MCF 10A (cell line): ENCODE results near the gene TIAM2. TPM values are rescaled to one million over a fixed set of nuclear protein-coding genes. Genes with fewer than 3 reads are reported as not detected.

Experiments used
- BruUV-seq: library from RNA; stranded (reverse); fragments of 400-500 nt; replicated peaks from 2 replicates; lab custom pipeline; 2021; lab: Mats Ljungman, UMichigan
- CTCF ChIA-PET: fragments of 300-600 bp; sonication (Branson Sonifier 250); formaldehyde crosslinking; extraction: SDS; loops from one replicate; lab custom pipeline; 2021; ENCODE audit warnings: antibody characterized with exemption, inconsistent platforms; lab: Yijun Ruan, JAX
- POLR2A ChIA-PET: fragments of 300-600, 350-650 bp; sonication (Branson Sonifier 250); formaldehyde crosslinking; extraction: SDS; loops from one replicate; lab custom pipeline; 2020; ENCODE audit warnings: antibody characterized with exemption, inconsistent platforms; lab: Yijun Ruan, JAX
- DNase-seq: peaks from one replicate; pipeline ENCODE4 v3.0.0-alpha.2; 2018; ENCODE audit not compliant: unreplicated experiment
- H3K27ac Mint-ChIP-seq: one replicate; pipeline ENCODE4 v1.8.0; 2022; ENCODE audit warnings: mild to moderate bottlenecking, low read depth, mixed read lengths; ENCODE audit not compliant: unreplicated experiment
- H3K27me3 Mint-ChIP-seq: one replicate; pipeline ENCODE4 v1.8.0; 2022; ENCODE audit warnings: mixed read lengths; ENCODE audit not compliant: insufficient read depth, unreplicated experiment
- H3K36me3 Mint-ChIP-seq: one replicate; pipeline ENCODE4 v1.8.0; 2022; ENCODE audit warnings: mild to moderate bottlenecking, moderate library complexity, mixed read lengths; ENCODE audit not compliant: insufficient read depth, unreplicated experiment
- H3K4me1 Mint-ChIP-seq: one replicate; pipeline ENCODE4 v1.8.0; 2022; ENCODE audit warnings: mixed read lengths; ENCODE audit not compliant: insufficient read depth, unreplicated experiment
- H3K4me3 Mint-ChIP-seq: one replicate; pipeline ENCODE4 v1.8.0; 2022; ENCODE audit warnings: mild to moderate bottlenecking, moderate library complexity, mixed read lengths; ENCODE audit not compliant: unreplicated experiment
- H3K9me3 Mint-ChIP-seq: one replicate; pipeline ENCODE4 v1.8.0; 2022; ENCODE audit warnings: mixed read lengths; ENCODE audit not compliant: unreplicated experiment
- CTCF ChIP-seq: fragments of 200-600 bp; IDR thresholded peaks from one replicate; pipeline ENCODE4 v1.8.0; 2022; ENCODE audit warnings: antibody characterized with exemption, mild to moderate bottlenecking; ENCODE audit not compliant: unreplicated experiment
- intact Hi-C: fragments of 100-400 bp; cut with micrococcal nuclease; formaldehyde crosslinking; loops from 2 replicates; pipeline ENCODE4 v1.14.1; 2022
- total RNA-seq: library from RNA; stranded (reverse); gene quantifications from 2 replicates; pipeline ENCODE4 v1.2.3, GENCODE V29; 2022

TIAM2 gene
- total RNA-seq, 1 experiment from 2014 or later = 3.1 TPM

- CTCF ChIA-PET = no interaction called here
- Mint-ChIP-seq H3K4me1 (no peaks in the 10 kb centered on the region), H3K27me3 (no peaks in the 10 kb centered on the region), H3K27ac (no peak overlapping the region), H3K9me3 (no peaks in the 10 kb centered on the region), H3K4me3 (no peak overlapping the region), H3K36me3 (no peaks in the 10 kb centered on the region)
- TF ChIP-seq CTCF = no peak
- no peak for DNase-seq
- intact Hi-C loops = no loop called here
- POLR2A ChIA-PET = interaction anchor here (0.6 kb wide), 1 partner anchor 8 kb away, joined by 3 read pairs; no protein-coding TSS in a partner anchor
- no TSS peak for BruUV-seq
These were observed 83.2 kb downstream of the TIAM2 start for GRCh38 chr6:155078331-155078745.

- Mint-ChIP-seq H3K4me1 (no peaks in the 10 kb centered on the region), H3K36me3 (no peaks in the 10 kb centered on the region), H3K27me3 (no peaks in the 10 kb centered on the region), H3K9me3 (no peaks in the 10 kb centered on the region), H3K27ac (no peak overlapping the region), H3K4me3 (no peak overlapping the region)
- no TSS peak for BruUV-seq
- CTCF ChIA-PET = interaction anchor here (1.4 kb wide), 1 partner anchor 151 kb away, joined by 3 read pairs; no protein-coding TSS in a partner anchor
- DNase-seq = no peak
- POLR2A ChIA-PET = no interaction called here
- TF ChIP-seq CTCF = no peak
- intact Hi-C loops = no loop called here
These were observed 84.9 kb downstream of the TIAM2 start for GRCh38 chr6:155079985-155080452.

- TF ChIP-seq CTCF = no peak
- Mint-ChIP-seq H3K9me3 (no peaks in the 10 kb centered on the region), H3K4me3 (no peak overlapping the region), H3K27me3 (no peaks in the 10 kb centered on the region), H3K27ac (no peak overlapping the region), H3K36me3 (no peaks in the 10 kb centered on the region), H3K4me1 (peaks cover 9% of the 10 kb centered on the region)
- no peak for DNase-seq
- intact Hi-C loops = no loop called here
- CTCF ChIA-PET = interaction anchor here (1.2 kb wide), 1 partner anchor 153 kb away, joined by 3 read pairs; no protein-coding TSS in a partner anchor
- BruUV-seq = no TSS peak
- POLR2A ChIA-PET = no interaction called here
These were observed 86.0 kb downstream of the TIAM2 start for GRCh38 chr6:155080881-155081845.

- H3K4me3 Mint-ChIP-seq = no peak overlapping the region
- no peaks in the 10 kb centered on the region for H3K27me3 Mint-ChIP-seq
- ChIA-PET CTCF (interaction anchor here (0.6 to 0.7 kb wide), 2 partner anchors 87 to 132 kb away, joined by 3 read pairs; no protein-coding TSS in a partner anchor), POLR2A (interaction anchor here (0.8 kb wide), 1 partner anchor 17 kb away, joined by 3 read pairs; no protein-coding TSS in a partner anchor)
- H3K4me1 Mint-ChIP-seq = peaks cover 9% of the 10 kb centered on the region
- no peaks in the 10 kb centered on the region for H3K9me3 Mint-ChIP-seq
- TF ChIP-seq CTCF = no peak
- intact Hi-C loops = no loop called here
- no peak for DNase-seq
- no peak overlapping the region for H3K27ac Mint-ChIP-seq
- no TSS peak for BruUV-seq
- no peaks in the 10 kb centered on the region for H3K36me3 Mint-ChIP-seq
These were observed 89.5 kb downstream of the TIAM2 start for GRCh38 chr6:155084431-155085123.
